Stimulated activated CD4-positive, alpha-beta T cell treated with anti-CD3 and anti-CD28 coated beads, Interleukin-1b, Interleukin-23, amount 100 ng/mL, for 4 hours (primary cell): ENCODE measurements around the gene PTPRH.

Experiments
- DNase-seq, 2 donors: peaks; one replicate each; pipeline ENCODE4 v3.0.0-alpha.2; 2020; ENCODE audit warnings: low read depth in 2 of 2

The PTPRH gene

DNA sequence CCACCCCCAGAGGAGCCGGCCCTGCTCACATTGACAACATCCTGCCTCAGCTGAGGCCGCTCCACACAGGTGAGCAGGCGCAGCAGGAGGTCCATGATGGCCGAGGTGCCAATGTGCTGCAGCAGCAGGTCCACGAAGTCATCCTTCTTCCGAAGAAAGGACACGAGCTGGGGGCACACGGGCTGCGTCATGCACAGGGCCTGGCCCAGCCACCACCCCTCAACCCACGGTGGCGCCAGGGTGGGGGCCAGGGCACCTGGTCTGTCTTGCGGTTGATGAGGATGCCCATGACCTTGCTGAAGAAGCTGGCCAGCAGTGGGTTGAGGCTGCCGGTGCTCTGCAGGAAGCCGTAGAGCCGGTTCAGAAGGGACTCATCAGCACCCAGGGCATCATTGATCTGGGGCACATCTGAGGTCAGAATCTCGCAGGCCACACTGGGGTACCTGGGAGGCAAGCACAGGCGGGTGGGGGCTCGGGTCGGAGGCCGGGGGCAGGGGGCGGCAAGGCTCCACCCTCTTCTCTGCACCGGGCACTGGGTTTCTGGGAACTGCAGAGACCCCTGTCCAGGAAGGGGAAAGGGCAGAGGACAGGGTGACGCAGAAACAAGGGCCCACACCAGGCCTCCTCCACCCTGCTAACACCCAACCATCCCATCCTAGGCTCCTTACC, 36.1 kb upstream of the PTPRH start:
- no peak for DNase-seq

GRCh38 chr19:55244004-55244680, 34.8 kb upstream of the PTPRH start:
- DNase-seq: no peak

GRCh38 chr19:55242517-55242916, 33.2 kb upstream of the PTPRH start:
- no peak for DNase-seq

DNA sequence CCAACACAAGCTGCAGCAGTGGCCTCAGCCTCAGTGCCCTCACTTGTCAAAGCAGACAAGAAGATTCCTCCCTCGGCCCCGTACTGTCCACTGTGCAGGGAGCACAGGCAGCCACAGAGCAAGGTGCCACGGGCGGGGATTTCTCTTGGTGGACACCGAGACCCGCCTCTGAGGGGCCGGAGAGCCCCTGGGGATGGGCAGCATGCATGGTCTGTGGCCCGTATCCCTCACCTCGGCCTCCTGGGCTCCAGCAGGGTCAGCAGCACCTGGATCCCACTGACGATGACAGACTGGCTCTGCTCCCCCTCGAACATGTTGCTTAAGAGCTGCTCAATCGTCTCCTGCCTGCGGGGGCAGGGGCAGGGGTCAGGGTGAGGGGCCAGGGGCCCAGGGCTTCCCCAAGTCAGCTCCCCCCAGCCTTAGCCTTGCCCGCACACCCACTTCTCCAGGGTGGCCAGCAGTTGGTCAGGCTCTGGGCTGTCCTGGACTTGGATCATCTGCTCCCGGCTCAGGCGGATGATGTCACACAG, 32.7 kb upstream of the PTPRH start:
- no peak for DNase-seq

- no peak for DNase-seq
Measured at GRCh38 chr19:55241143-55241934, 32.0 kb upstream of the PTPRH start.

GRCh38 chr19:55240713-55241020, 31.4 kb upstream of the PTPRH start:
- no peak for DNase-seq

DNA sequence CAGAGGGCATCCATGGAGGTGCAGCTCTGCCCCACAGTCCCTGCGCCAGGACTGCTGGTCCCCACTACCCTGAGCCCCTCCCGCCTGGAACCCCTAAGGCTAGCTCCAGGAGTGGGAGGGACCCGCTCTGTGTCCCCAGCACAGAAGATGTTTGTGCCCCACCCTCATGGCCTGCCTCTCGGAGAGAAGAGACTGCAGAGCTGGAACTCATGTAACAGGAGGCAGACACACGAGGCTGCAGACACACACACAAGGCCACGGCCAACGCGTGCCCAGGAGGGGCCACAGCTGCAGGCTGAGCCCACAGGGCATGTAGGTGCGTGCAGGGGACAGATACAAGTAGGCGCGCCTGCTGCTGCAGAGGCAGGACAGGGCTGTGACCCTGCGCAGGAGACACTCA, 29.7 kb upstream of the PTPRH start:
- DNase-seq: no peak

GRCh38 chr19:55238030-55238429, 28.7 kb upstream of the PTPRH start:
- no peak for DNase-seq

GRCh38 chr19:55232986-55233385, 23.7 kb upstream of the PTPRH start:
- DNase-seq: no peak

GRCh38 chr19:55232286-55232602, 22.9 kb upstream of the PTPRH start:
- no peak for DNase-seq

- DNase-seq: no peak
Measured at GRCh38 chr19:55231391-55232285, 22.3 kb upstream of the PTPRH start.

- no peak for DNase-seq
Measured at GRCh38 chr19:55230780-55231179, 21.5 kb upstream of the PTPRH start.

DNA sequence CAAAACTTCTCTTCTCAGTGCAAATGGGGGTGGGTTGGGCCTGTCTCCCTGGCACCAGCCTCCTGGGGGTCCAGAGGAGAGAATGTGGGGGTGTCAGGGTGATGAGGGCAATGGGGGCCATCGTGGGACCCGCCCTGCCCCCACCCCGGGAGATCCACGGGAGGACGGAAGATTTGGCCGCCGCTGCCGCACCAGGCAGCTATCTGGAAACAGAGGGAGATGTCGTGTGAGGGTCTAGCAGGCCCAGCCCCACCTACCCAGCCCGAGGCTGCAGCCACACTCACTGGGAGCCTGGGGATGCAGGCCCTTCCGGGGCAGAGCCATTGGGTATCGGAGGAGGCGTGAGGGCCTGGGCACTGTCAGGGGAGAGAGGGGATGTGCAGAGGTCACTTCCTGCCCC, 21.0 kb upstream of the PTPRH start:
- DNase-seq: no peak

DNA sequence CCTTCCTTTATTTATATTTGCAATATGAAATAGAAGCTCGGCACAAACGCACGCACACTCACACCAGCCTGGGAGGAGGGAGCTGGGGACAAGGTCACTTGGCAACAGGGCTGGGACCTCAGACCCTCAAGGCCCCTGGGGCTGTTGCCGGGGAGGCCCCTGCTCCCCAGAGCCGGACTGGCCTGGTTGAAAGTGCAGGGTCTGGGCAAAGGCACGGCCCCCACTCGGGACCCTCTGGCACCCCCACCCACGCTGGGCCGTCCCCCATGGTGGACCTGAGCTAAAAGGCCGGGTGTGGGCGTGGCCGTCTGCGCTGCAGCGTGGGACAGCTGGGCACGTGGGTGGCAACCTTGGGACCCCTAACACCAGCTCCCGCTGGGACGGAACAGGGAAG, 20.5 kb upstream of the PTPRH start:
- DNase-seq: no peak

DNA sequence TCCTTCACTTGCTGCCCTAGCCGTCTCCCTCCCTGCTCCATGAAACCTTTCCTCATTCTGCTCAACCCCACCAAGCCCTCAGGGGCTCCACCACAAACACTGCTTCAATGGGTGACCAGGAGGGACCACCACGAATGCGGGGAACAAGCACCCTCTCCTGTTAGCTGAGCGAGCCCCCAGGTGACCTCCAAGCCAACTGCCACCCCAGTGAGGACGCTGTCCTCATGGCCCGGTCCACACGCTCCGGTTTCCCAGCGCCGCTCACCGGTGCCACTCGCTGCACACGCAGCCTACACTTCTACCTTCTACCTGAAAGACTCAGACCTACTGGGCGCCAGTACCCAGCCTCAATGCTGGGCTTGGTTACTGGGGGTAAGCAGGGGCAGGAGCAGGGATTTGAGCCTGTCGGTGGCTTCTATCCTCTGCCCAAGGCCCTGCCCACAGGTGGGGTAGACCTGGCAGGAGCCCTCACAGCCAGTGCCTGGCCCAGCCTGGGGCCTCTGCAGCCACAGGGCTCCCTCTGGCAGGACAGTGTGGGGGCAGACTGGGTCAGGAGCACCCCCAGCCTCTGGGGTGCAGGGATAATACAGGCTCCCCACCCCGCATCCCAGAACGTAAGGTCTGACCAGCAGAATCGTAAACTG, 20.0 kb upstream of the PTPRH start:
- no peak for DNase-seq

GRCh38 chr19:55228403-55229031, 19.2 kb upstream of the PTPRH start, which contains the start of gene TMEM86B:
TSS of gene TMEM86B (minus strand) at chr19:55228763. CDS start at chr19:55228741, 22 bp downstream.
- DNase-seq: no peak

- DNase-seq: no peak
Measured at GRCh38 chr19:55228015-55228391, 18.7 kb upstream of the PTPRH start.

DNA sequence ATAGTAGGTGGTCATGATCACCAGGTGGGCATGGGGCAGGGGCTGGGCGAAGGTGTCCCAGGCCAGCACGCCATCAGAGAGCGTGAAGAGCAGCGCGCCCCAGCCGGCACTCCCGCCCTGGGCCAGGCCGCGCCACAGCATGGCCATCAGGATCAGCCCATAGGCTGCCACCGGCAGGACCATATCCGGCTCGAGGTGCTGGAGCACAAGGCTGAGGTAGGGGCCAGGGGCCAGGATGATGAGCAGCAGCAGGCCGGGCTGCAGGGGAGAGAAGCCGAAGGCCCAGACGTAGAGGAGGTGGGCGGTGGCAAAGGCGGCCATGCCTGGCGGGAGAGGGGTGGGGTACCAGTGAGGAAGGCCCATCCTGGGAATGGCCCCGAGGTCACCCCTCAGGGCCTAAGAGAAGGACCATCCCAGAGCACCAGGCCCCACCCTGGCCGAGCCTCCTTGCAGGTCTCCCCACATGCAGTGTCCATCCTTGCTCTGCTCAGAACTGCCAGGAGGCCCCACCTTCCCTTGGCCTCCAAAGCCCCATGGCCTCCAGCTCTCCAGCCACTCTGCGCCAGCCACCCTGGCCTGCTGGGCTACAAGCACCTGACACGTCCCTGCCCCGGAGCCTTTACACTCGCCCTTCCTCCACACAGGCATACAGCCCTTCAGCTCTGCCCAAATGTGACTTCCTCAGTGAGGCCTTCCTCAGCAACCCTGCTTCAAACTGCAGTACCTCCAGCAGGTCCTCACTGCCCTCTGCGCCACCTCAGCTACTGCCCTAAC, 18.1 kb upstream of the PTPRH start:
- no peak for DNase-seq

DNA sequence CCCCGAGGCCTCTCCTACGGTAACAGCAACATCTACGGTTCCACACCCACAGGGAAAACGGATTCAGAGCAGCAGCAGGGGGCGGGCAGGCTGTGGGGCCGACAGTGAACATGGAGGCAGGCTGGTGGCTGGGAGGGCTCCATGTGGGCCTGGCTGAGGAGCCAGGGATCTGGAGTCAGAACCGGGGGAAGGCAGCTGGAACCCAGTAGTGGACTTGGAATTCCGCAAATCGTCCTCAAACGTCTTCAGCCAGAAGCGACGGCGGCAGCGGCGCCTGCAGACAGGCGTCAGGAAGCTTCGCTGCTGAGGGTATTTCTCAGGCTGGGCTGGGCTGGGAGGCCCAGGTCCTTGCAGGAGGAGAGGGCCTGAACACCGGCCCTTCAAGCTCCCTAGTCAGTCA, 17.5 kb upstream of the PTPRH start:
- DNase-seq: no peak

GRCh38 chr19:55226273-55226672, 17.0 kb upstream of the PTPRH start:
- DNase-seq: no peak
